H9 (cell line): ENCODE results near the gene TMEM127. TPM values are rescaled to one million over a fixed set of nuclear protein-coding genes. Genes with fewer than 3 reads are reported as not detected.

Source experiments
- DNase-seq: peaks from one replicate; pipeline ENCODE4 v3.0.0-alpha.2; 2017
- H2AFZ ChIP-seq: one replicate; pipeline ENCODE4 v1.6.1; 2013; ENCODE audit warnings: mild to moderate bottlenecking, low read length, control low read depth, moderate library complexity
- H2AK5ac ChIP-seq: 2 replicates; pipeline ENCODE4 v1.6.1; 2013; ENCODE audit warnings: low read length, control low read depth, mixed read lengths; ENCODE audit not compliant: insufficient read length
- H2BK120ac ChIP-seq: one replicate; pipeline ENCODE4 v1.6.1; 2013; ENCODE audit warnings: low read depth, mild to moderate bottlenecking, low read length, control low read depth, inconsistent platforms; ENCODE audit not compliant: poor library complexity, severe bottlenecking
- H2BK12ac ChIP-seq: 2 replicates; pipeline ENCODE4 v1.6.1; 2013; ENCODE audit warnings: low read length, control low read depth, mixed read lengths, low read depth; ENCODE audit not compliant: insufficient read length
- H2BK15ac ChIP-seq: 2 replicates; pipeline ENCODE4 v1.6.1; 2013; ENCODE audit warnings: low read depth, low read length, control low read depth
- H2BK20ac ChIP-seq: one replicate; pipeline ENCODE4 v1.6.1; 2013; ENCODE audit warnings: low read depth, mild to moderate bottlenecking, low read length, control low read depth, inconsistent platforms; ENCODE audit not compliant: poor library complexity, severe bottlenecking
- H2BK5ac ChIP-seq: 2 replicates; pipeline ENCODE4 v1.6.1; 2013; ENCODE audit warnings: low read length, control low read depth, mixed read lengths; ENCODE audit not compliant: insufficient read length
- H3K14ac ChIP-seq: 2 replicates; pipeline ENCODE4 v1.6.1; 2013; ENCODE audit warnings: low read length, control low read depth; ENCODE audit not compliant: insufficient read depth
- H3K18ac ChIP-seq: 2 replicates; pipeline ENCODE4 v1.6.1; 2013; ENCODE audit warnings: low read depth, mild to moderate bottlenecking, mixed read lengths, low read length, control low read depth; ENCODE audit not compliant: insufficient read length
- H3K23ac ChIP-seq: 2 replicates; pipeline ENCODE4 v1.6.1; 2013; ENCODE audit warnings: low read length, control low read depth, mixed read lengths, low read depth; ENCODE audit not compliant: insufficient read length
- H3K23me2 ChIP-seq: 2 replicates; pipeline ENCODE4 v1.6.1; 2013; ENCODE audit warnings: low read depth, mild to moderate bottlenecking, mixed read lengths, low read length, control low read depth; ENCODE audit not compliant: insufficient read length, poor library complexity, severe bottlenecking
- H3K27ac ChIP-seq: 2 replicates; pipeline ENCODE4 v1.5.1; 2013; ENCODE audit warnings: low read length, control low read depth, mixed read lengths, low read depth; ENCODE audit not compliant: insufficient read length
- H3K27me3 ChIP-seq: 2 replicates; pipeline ENCODE4 v1.6.1; 2013; ENCODE audit warnings: low read length, control low read depth, inconsistent platforms; ENCODE audit not compliant: insufficient read depth
- H3K4ac ChIP-seq: 2 replicates; pipeline ENCODE4 v1.6.1; 2013; ENCODE audit warnings: low read depth, mild to moderate bottlenecking, control low read depth, inconsistent platforms, low read length, moderate library complexity
- H3K4me1 ChIP-seq: 2 replicates; pipeline ENCODE4 v1.6.1; 2013; ENCODE audit warnings: low read length, control low read depth, inconsistent platforms; ENCODE audit not compliant: insufficient read depth
- H3K4me2 ChIP-seq: 2 replicates; pipeline ENCODE4 v1.6.1; 2013; ENCODE audit warnings: low read length, control low read depth, mixed read lengths; ENCODE audit not compliant: insufficient read length, insufficient read depth
- H3K56ac ChIP-seq: 2 replicates; pipeline ENCODE4 v1.6.1; 2013; ENCODE audit warnings: low read depth, mild to moderate bottlenecking, mixed read lengths, low read length, control low read depth; ENCODE audit not compliant: insufficient read length
- H3K79me1 ChIP-seq: 2 replicates; pipeline ENCODE4 v1.6.1; 2013; ENCODE audit warnings: low read depth, mild to moderate bottlenecking, moderate library complexity, low read length, control low read depth, inconsistent platforms; ENCODE audit not compliant: insufficient read depth, poor library complexity, severe bottlenecking
- H3K79me2 ChIP-seq: 2 replicates; pipeline ENCODE4 v1.6.1; 2013; ENCODE audit warnings: low read length, control low read depth, inconsistent platforms; ENCODE audit not compliant: insufficient read depth
- H3K9ac ChIP-seq: 2 replicates; pipeline ENCODE4 v1.6.1; 2013; ENCODE audit warnings: low read length, control low read depth, mixed read lengths; ENCODE audit not compliant: insufficient read length; ENCODE audit errors: extremely low read depth
- H3K9me3 ChIP-seq: one replicate; pipeline ENCODE4 v1.6.1; 2013; ENCODE audit warnings: low read depth, low read length, inconsistent platforms; ENCODE audit not compliant: control insufficient read depth
- H3T11ph ChIP-seq: one replicate; pipeline ENCODE4 v1.6.1; 2013; ENCODE audit warnings: mild to moderate bottlenecking, low read length, control low read depth, inconsistent platforms
- H4K20me1 ChIP-seq: one replicate; pipeline ENCODE4 v1.6.1; 2013; ENCODE audit not compliant: control insufficient read depth, insufficient read length, insufficient read depth
- H4K5ac ChIP-seq: 2 replicates; pipeline ENCODE4 v1.6.1; 2013; ENCODE audit warnings: low read depth, mild to moderate bottlenecking, mixed read lengths, low read length, control low read depth; ENCODE audit not compliant: insufficient read length
- H4K8ac ChIP-seq: replicated peaks from 2 replicates; pipeline ENCODE4 v1.6.1; 2013; ENCODE audit warnings: low read length, control low read depth, mixed read lengths, low read depth; ENCODE audit not compliant: insufficient read length
- H4K91ac ChIP-seq: 2 replicates; pipeline ENCODE4 v1.6.1; 2013; ENCODE audit warnings: low read depth, mild to moderate bottlenecking, moderate library complexity, mixed read lengths, low read length, control low read depth; ENCODE audit not compliant: insufficient read length
- H3K27ac Mint-ChIP-seq, 3 experiments: 2 replicates in 2 of 3; 3 replicates in 1 of 3; pipeline ENCODE4 v1.8.0; 2020 to 2021; ENCODE audit warnings: mixed read lengths in 3 of 3, mild to moderate bottlenecking in 1 of 3, moderate library complexity in 1 of 3
- H3K27me3 Mint-ChIP-seq: 2 replicates; pipeline ENCODE4 v1.8.0; 2021; ENCODE audit warnings: low read depth, mild to moderate bottlenecking, moderate library complexity, mixed read lengths
- H3K36me3 Mint-ChIP-seq, 3 experiments: 2 replicates in 2 of 3; 3 replicates in 1 of 3; pipeline ENCODE4 v1.8.0; 2020 to 2021; ENCODE audit warnings: low read depth in 3 of 3, mixed read lengths in 3 of 3; ENCODE audit not compliant: insufficient read depth in 1 of 3
- H3K4me1 Mint-ChIP-seq, 2 experiments: 2 replicates each; pipeline ENCODE4 v1.8.0; 2020; ENCODE audit warnings: mixed read lengths in 2 of 2
- H3K4me3 Mint-ChIP-seq, 2 experiments: 2 replicates in 1 of 2; 3 replicates in 1 of 2; pipeline ENCODE4 v1.8.0; 2020 to 2021; ENCODE audit warnings: mild to moderate bottlenecking in 2 of 2, mixed read lengths in 2 of 2, moderate library complexity in 1 of 2
- H3K9me3 Mint-ChIP-seq, 2 experiments: 2 replicates in 1 of 2; 3 replicates in 1 of 2; pipeline ENCODE4 v1.8.0; 2020; ENCODE audit warnings: mild to moderate bottlenecking in 2 of 2, mixed read lengths in 2 of 2, moderate library complexity in 1 of 2
- CTCF ChIP-seq: fragments of 200-600 bp; sonication (generic); conservative IDR thresholded peaks from 3 replicates; pipeline ENCODE4 v1.8.0; 2021; ENCODE audit warnings: antibody characterized with exemption, mild to moderate bottlenecking
- WGBS: extraction: QIAGEN DNeasy Blood & Tissue Kit; methylation state at CpG from one replicate; pipeline ENCODE4 v1.1.7; 2013; ENCODE audit warnings: missing lambda C conversion rate, low lambda C conversion rate, mixed read lengths; ENCODE audit not compliant: insufficient read length; ENCODE audit errors: extremely low coverage; 5-methylcytosine and 5-hydroxymethylcytosine counted together
- total RNA-seq: library from RNA; stranded (reverse); gene quantifications from 2 replicates; pipeline ENCODE4 v1.2.1, GENCODE V29; 2021

Gene TMEM127
- total RNA-seq, 1 experiment from 2014 or later = 30.1 TPM

- Mint-ChIP-seq H3K27ac (no peak overlapping the region), H3K36me3 (no peaks in the 10 kb centered on the region), H3K4me3 (no peak overlapping the region), H3K27me3 (no peaks in the 10 kb centered on the region), H3K9me3 (no peaks in the 10 kb centered on the region), H3K4me1 (peaks cover 9% of the 10 kb centered on the region in 2 experiments)
- Histone ChIP-seq H3K9me3 (no peaks in the 10 kb centered on the region), H3K27ac (no peak overlapping the region), H3K18ac (no peak overlapping the region), H2AK5ac (no peak overlapping the region), H2BK15ac (no peak overlapping the region), H3K9ac (no peak overlapping the region), H4K91ac (no peak overlapping the region), H2BK12ac (no peak overlapping the region), H2AFZ (no peak overlapping the region), H3T11ph (no peak overlapping the region), H3K79me2 (no peaks in the 10 kb centered on the region), H4K5ac (no peak overlapping the region), H4K20me1 (no peaks in the 10 kb centered on the region), H3K23ac (no peak overlapping the region), H2BK5ac (no peak overlapping the region), H3K56ac (no peak overlapping the region), H3K4ac (no peak overlapping the region), H3K4me2 (no peak overlapping the region), H3K27me3 (no peaks in the 10 kb centered on the region), H3K14ac (no peak overlapping the region), H3K79me1 (no peaks in the 10 kb centered on the region), H3K4me1 (no peaks in the 10 kb centered on the region), H4K8ac (no peak overlapping the region), H3K23me2 (no peaks in the 10 kb centered on the region), H2BK120ac (no peak overlapping the region), H2BK20ac (no peak overlapping the region)
- DNase-seq = no peak
- no CpG with 5 or more reads among the region's 1 CpG for WGBS
- no peak for TF ChIP-seq CTCF
Measured at GRCh38 chr2:96236882-96237281, 28.9 kb downstream of the TMEM127 start.
